Endothelial cell (in vitro differentiated cells): ENCODE data around the gene PCDH11Y. TPM values are rescaled to one million over a fixed set of nuclear protein-coding genes. Genes with fewer than 3 reads are reported as not detected.
"Not testable (repeated sequence)": the region's sequence is repeated elsewhere in the genome, so short reads cannot be mapped to it uniquely, and the experiment has no call there.

ENCODE experiments used
- DNase-seq: peaks from one replicate; pipeline ENCODE4 v3.0.0; 2021; ENCODE audit warnings: low spot score
- H3K27ac Mint-ChIP-seq: one replicate; pipeline ENCODE4 v1.8.0; 2021; ENCODE audit warnings: mixed read lengths, inconsistent platforms; ENCODE audit not compliant: unreplicated experiment
- H3K27me3 Mint-ChIP-seq: one replicate; pipeline ENCODE4 v1.8.0; 2021; ENCODE audit warnings: mild to moderate bottlenecking, moderate library complexity, mixed read lengths, inconsistent platforms; ENCODE audit not compliant: unreplicated experiment
- H3K36me3 Mint-ChIP-seq: one replicate; pipeline ENCODE4 v1.8.0; 2021; ENCODE audit warnings: mild to moderate bottlenecking, low read depth, mixed read lengths, inconsistent platforms; ENCODE audit not compliant: unreplicated experiment
- H3K4me1 Mint-ChIP-seq: one replicate; pipeline ENCODE4 v1.8.0; 2021; ENCODE audit warnings: mild to moderate bottlenecking, mixed read lengths, inconsistent platforms; ENCODE audit not compliant: unreplicated experiment
- H3K4me3 Mint-ChIP-seq: one replicate; pipeline ENCODE4 v1.8.0; 2021; ENCODE audit warnings: mild to moderate bottlenecking, mixed read lengths, inconsistent platforms; ENCODE audit not compliant: unreplicated experiment
- H3K9me3 Mint-ChIP-seq: one replicate; pipeline ENCODE4 v1.8.0; 2021; ENCODE audit warnings: mixed read lengths, inconsistent platforms; ENCODE audit not compliant: unreplicated experiment
- CTCF ChIP-seq: fragments of 200-600 bp; sonication (generic); IDR thresholded peaks from one replicate; pipeline ENCODE4 v1.5.0; 2021; ENCODE audit warnings: antibody characterized with exemption; ENCODE audit not compliant: unreplicated experiment
- long read RNA-seq: library from polyadenylated mRNA; unstranded; transcript quantifications from one replicate; pipeline ENCODE4 v2.0.0, GENCODE V29; 2020; ENCODE audit not compliant: unreplicated experiment
- total RNA-seq: library from RNA; stranded (reverse); fragmentation: NEBNext Ultra II Directional; extraction: Animal tissue kit (Norgen Biotek cat#: 25700); gene quantifications from one replicate; pipeline ENCODE4 v1.2.1, GENCODE V29; 2021; ENCODE audit not compliant: unreplicated experiment

PCDH11Y gene
- 0.97 TPM for total RNA-seq
- long read RNA-seq = 0 reads

DNA sequence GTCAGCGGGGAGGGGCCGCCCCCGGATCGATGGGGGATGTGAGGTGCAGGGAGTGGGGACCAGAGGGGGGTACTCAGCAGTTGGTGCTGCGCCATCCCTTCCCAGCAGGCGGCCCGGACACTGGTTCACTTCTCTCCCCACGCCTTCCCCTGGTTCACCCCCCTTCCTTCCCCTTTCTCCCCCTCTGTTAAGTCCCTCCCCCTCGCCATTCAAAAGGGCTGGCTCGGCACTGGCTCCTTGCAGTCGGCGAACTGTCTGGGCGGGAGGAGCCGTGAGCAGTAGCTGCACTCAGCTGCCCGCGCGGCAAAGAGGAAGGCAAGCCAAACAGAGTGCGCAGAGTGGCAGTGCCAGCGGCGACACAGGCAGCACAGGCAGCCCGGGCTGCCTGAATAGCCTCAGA lies at the start of gene PCDH11Y:
PCDH11Y (plus strand) TSS at position 240 of the 400 bp plus-strand sequence. CDS start 56,804 bp downstream, outside the sequence.
- H3K27ac Mint-ChIP-seq, H3K4me1 Mint-ChIP-seq, H3K4me3 Mint-ChIP-seq, H3K36me3 Mint-ChIP-seq, H3K9me3 Mint-ChIP-seq, H3K27me3 Mint-ChIP-seq: not testable (repeated sequence)
- peak; percentile 4 for DNase-seq

- not testable (repeated sequence) for H3K27me3 Mint-ChIP-seq, H3K36me3 Mint-ChIP-seq, H3K4me1 Mint-ChIP-seq, H3K4me3 Mint-ChIP-seq, H3K9me3 Mint-ChIP-seq, H3K27ac Mint-ChIP-seq, DNase-seq
Measured at GRCh38 chrY:4967894-4968293, 32.2 kb upstream of the PCDH11Y start.

DNA sequence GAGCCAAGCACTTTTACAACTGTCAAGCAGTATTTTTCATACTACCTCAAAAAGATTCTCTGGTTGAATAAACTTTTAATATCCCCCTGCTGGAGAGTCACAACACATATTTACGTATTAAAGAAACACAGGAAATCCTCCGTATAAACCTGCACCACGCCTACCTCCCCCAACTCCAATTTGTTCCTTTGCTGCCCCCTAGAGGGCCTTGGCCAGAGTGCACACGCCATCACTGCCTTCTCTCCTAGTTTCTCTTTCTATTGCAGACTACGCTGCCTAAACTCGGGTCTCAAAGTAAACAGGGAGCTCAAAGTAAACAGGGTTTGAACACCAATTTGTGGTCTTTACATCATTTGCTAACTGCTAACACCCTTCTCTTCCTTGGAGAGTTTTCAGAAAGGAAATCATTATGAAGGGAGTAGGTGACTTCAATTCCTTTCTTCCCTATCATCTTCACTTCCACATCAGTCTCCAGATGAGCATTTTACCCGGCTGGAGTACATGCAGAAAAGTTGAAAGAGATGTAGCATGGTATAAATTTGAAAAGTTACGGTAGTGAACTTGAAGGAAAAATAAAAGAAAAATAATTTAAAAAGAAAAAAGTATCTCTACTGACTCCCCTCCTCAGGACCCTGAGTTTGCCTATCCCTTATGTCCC lies 8.2 kb upstream of the PCDH11Y start:
- H3K36me3 Mint-ChIP-seq, H3K4me1 Mint-ChIP-seq, DNase-seq, H3K27ac Mint-ChIP-seq, H3K4me3 Mint-ChIP-seq, H3K27me3 Mint-ChIP-seq, H3K9me3 Mint-ChIP-seq: not testable (repeated sequence)
- peak; percentile 28 for TF ChIP-seq CTCF

GRCh38 chrY:4994892-4995291 lies 5.2 kb upstream of the PCDH11Y start:
- H3K4me1 Mint-ChIP-seq, H3K4me3 Mint-ChIP-seq, DNase-seq: not testable (repeated sequence)

GRCh38 chrY:5002476-5003184 lies 2.5 kb downstream of the PCDH11Y start:
- H3K9me3 Mint-ChIP-seq, H3K27me3 Mint-ChIP-seq, H3K36me3 Mint-ChIP-seq, H3K27ac Mint-ChIP-seq, H3K4me1 Mint-ChIP-seq: not testable (repeated sequence)
- H3K4me3 Mint-ChIP-seq = peak overlapping the region; percentile 88
- DNase-seq = peak; percentile 4

More at GRCh38 chrY:4994892-4995291, 5.2 kb upstream of the PCDH11Y start:
- not testable (repeated sequence) for H3K36me3 Mint-ChIP-seq, H3K27ac Mint-ChIP-seq, H3K9me3 Mint-ChIP-seq, H3K27me3 Mint-ChIP-seq

DNA sequence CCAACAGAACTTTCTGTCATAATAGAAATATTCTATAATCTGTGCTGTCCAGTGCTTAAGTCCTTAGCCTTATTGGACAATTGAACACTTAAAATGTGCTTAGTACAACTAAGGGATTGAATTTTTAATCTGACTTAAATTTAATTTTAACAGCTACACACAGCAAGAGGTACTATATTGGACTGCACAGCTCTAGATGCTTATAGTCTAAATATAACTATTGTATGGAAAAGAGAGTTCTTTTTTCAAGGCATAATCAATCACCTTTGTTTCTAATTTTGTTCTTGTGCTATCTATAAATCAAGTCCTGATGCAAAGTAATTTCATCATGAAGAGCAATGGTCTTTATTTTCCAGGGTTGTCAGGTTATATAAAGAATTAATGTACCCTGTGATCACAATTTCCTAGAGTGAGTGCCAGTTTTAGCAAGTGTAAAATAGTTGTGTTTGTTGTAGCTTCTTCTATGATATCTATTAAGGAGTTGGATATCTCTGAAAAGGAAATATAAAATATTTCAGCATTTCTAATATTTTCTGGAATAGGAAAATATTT lies 39.0 kb downstream of the PCDH11Y start:
- not testable (repeated sequence) for H3K4me1 Mint-ChIP-seq

DNA sequence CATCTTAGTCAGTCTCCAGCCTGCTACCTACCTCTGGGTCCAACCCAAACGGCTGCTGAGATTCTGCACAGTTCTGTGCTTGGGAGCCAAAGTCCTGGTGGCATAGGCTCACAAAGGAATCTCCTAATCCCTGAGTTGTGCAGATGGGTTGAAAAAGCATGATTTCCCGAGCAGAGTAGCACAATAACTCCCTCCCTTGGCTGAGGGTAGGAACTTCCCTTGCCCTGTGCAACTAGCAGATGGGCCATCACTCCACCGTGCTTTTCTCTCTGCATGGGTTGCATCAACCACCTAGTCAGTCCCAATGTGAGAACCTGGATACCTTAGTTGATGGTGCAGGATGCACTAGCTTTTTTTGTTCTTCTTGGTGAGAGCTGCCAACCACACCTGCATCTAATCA lies 82.9 kb downstream of the PCDH11Y start:
- H3K36me3 Mint-ChIP-seq, H3K27ac Mint-ChIP-seq, H3K9me3 Mint-ChIP-seq, H3K4me3 Mint-ChIP-seq, H3K27me3 Mint-ChIP-seq, H3K4me1 Mint-ChIP-seq: not testable (repeated sequence)
- DNase-seq = peak; percentile 1

More for the DNA sequence above, 39.0 kb downstream of the PCDH11Y start:
- not testable (repeated sequence) for DNase-seq, H3K27ac Mint-ChIP-seq, H3K9me3 Mint-ChIP-seq, H3K4me3 Mint-ChIP-seq, H3K36me3 Mint-ChIP-seq, H3K27me3 Mint-ChIP-seq

GRCh38 chrY:5182998-5183397 lies 182.9 kb downstream of the PCDH11Y start:
- not testable (repeated sequence) for DNase-seq, H3K27me3 Mint-ChIP-seq, H3K36me3 Mint-ChIP-seq, H3K4me3 Mint-ChIP-seq, H3K27ac Mint-ChIP-seq, H3K4me1 Mint-ChIP-seq, H3K9me3 Mint-ChIP-seq

DNA sequence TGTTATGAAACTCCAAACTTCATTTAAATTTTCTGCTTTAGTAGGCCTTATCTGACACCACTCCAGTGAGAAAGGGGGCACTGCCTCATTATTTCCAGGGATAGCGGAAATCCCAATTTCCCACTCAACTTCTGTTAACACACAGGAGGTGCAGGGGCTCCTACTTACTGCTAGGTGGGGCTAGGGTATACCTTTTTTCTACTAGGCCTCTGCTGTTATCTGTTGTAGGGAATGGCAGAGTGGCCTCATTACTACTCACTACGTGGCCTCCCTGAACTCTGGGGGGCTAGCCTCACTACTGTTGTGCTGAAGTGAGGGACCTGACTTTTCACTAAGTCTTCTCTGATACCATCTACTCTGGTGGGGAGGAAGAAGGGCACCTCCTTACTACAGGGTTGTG lies 215.0 kb downstream of the PCDH11Y start:
- not testable (repeated sequence) for DNase-seq, H3K36me3 Mint-ChIP-seq, H3K9me3 Mint-ChIP-seq, H3K27me3 Mint-ChIP-seq, H3K4me3 Mint-ChIP-seq, H3K27ac Mint-ChIP-seq, H3K4me1 Mint-ChIP-seq

DNA sequence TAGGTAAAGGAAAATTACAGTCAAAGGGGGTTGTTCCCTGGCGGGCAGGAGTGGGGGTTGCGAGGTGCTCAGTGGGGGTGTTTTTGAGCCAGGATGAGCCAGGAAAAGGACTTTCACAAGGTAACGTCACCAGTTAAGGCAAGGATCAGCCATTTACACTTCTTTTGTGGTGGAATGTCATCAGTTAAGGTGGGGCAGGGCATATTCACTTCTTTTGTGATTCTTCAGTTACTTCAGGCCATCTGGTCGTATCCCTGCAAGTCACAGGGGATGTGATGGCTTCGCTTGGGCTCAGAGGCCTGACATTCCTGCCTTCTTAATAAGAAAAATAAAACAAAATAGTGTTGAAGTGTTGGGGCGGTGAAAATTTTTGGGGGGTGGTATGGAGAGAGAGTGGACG lies 324.8 kb downstream of the PCDH11Y start:
- not testable (repeated sequence) for H3K27me3 Mint-ChIP-seq, H3K36me3 Mint-ChIP-seq, H3K27ac Mint-ChIP-seq, H3K4me1 Mint-ChIP-seq, H3K9me3 Mint-ChIP-seq, DNase-seq, H3K4me3 Mint-ChIP-seq

DNA sequence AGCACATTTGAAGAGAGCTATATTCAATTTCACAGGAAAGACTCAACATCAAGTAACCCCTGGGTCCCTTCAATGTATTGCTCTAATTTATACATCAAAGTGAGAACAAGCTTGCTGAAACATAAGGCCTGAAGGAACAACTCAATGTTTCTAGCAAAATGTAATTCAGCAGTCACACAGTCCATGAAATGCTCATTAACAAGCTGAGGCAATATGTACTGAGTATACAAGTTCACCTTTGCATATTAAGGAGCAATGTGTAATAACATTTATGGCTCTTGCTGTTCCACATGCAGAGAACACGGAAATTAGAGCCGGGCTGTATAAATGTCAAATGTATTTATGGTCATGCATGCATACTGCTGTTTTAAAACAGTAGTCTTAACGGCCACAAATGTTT lies 342.1 kb downstream of the PCDH11Y start:
- not testable (repeated sequence) for H3K36me3 Mint-ChIP-seq, H3K4me3 Mint-ChIP-seq, DNase-seq, H3K9me3 Mint-ChIP-seq, H3K27me3 Mint-ChIP-seq, H3K4me1 Mint-ChIP-seq, H3K27ac Mint-ChIP-seq
